T-helper 1 cell (primary cell): ENCODE results near the gene ATP9A.

Source experiments
- DNase-seq, 5 donors: peaks; one replicate each; pipeline ENCODE4 v3.0.0-alpha.2; 2012 to 2020

ATP9A gene

DNA sequence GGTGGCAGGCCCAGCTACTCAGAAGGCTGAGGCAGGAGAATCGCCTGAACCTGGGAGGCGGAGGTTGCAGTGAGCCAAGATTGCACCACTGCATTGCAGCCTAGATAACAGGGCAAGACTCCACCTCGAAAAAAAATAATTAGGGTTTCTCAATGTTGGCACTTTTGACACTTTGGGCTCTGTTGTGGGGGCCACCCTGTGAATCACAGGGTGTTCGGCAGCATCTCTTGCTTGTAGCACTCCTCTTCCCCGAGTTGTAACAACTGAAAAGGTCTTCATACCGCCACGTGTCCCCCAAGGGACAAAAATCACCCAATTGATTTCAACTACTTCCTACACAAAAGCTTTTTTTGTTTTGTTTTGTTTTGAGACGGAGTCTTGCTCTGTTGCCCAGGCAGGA lies 172.4 kb downstream of the ATP9A start:
- no peak for DNase-seq

DNA sequence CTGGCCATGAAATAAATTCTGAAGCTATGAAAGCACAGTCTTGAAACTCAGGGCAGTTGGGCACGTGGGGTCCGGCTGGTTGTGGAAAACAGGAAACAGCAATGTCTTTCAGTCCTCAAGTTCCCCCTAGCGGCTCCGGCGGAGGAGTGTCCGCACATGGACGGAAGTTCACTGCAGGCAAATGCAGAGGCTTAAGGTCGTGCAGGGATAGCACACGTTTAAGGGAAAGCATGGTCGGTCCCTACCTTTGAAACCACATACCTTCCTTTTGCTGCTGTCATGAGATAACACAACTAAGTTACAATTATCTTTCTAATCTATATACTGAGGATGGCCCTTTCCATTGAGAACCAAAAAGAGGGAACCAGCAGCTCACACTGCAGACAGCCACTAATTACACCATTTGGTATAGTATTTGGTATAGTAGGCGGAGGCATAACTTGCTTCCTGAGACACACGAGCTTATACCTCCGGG lies 173.1 kb downstream of the ATP9A start:
- peak; percentile 33 to 84 (median 58) for DNase-seq

DNA sequence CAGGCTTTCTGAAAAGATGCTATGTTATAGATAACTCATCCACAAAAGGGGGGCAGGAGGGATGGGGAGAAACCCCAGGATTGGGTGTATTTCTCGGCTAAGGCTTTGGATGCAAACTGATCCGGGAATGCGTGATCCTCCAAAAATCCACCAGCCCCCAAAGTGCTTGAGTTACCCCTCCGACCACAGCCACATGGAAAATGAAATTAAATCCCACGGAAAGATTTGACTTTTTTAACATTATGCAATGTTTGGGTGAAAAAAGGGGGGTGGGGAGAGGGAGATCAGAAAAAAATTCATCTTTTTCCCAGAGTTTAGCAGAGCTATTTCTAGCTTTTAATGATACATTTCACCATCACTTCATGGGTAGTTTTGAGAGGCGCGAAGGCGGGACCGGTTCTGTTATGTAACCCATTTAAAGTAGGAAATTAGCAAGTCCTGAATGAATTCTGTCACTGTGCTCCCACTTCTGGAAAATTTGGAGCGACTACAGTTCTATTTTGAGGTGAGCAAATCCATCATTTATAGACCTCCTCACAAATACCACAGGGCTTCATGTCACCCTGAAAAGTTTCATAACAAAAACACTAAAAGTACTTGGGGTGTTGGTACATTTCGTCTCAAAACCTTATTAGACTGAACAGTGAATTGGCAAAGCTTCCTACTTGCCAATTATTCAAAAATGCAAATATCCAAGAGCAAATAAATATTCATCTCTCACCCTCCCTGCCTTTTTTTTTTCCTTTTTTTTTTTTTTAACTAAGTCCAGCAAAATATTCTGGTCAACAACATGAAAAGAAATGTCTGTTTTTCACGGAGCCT lies 173.7 kb downstream of the ATP9A start:
- DNase-seq: no peak

DNA sequence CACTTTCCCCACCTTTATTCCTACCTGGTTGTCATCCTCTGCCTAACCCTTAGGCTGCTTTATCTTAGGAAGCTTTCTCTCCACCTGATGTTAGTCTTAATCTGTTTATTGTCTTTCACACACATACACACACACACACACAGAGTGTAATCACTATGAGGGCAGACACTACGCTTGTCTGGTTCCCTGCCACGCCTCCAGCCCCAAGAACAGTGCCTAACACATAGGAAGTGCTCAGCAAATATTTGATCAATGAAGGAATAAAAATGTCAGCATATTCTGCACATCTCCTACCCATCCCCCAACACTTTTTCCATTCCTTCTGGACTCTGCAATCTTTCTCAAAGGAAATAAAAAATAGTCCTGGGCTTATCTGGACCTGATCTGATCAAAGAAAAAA lies 174.6 kb downstream of the ATP9A start:
- no peak for DNase-seq

DNA sequence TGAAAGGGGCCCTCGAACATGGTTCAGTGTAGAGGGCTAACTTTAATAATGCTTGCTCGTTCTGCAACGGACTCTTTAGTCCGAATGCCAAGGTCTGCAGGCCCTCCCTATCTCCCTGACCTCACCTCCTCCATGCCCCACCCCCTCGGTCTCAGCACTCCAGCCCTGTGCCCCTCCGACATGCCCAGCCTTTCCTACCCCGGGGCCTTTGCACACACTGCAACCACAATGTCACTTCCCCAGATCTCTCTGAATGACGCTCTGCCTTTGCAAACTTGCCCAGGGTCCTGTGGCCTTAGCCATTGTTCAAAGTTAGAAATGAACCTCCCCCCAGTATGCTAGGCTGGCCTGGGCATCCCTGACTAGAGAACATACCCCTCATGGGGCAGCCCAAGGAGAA lies 175.6 kb downstream of the ATP9A start:
- DNase-seq: no peak

DNA sequence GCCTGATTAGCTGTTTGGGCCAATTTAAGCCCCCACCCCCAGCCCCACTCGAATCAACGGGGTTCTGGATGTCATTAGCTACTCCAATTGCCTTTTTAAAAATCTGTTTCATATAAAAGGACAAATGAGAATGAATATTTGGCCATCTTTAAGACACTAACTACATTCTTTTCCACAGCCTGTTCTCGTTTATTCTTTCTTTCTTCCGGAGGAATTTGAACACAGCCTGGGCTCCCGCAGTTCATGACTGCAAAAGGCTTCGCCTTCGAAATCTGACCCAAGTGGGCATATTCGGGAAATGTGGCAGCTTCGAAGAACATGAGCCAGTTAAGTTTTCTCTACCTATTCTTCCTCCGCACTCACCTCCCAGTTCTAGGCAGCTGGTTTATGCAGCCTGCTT lies 176.3 kb downstream of the ATP9A start:
- no peak for DNase-seq

DNA sequence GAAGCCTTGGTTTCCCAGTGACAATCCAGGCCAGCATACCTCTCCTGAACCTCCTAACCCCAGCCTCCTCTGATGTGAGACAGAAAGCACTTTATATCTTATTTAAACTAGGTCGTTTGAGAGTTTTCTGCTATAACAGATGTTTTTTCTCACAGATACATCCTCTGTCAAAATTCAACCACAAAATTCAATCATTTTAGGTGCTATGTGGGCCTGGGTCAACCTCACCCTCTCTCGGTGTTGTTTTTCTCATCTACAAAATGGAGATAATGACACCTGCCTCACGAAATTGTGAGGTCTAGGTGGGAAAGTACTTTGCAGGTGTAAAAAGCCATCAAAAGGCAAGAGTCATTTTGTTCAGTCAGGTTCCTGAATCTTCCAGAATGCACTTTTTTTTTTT lies 179.4 kb downstream of the ATP9A start:
- DNase-seq: no peak

DNA sequence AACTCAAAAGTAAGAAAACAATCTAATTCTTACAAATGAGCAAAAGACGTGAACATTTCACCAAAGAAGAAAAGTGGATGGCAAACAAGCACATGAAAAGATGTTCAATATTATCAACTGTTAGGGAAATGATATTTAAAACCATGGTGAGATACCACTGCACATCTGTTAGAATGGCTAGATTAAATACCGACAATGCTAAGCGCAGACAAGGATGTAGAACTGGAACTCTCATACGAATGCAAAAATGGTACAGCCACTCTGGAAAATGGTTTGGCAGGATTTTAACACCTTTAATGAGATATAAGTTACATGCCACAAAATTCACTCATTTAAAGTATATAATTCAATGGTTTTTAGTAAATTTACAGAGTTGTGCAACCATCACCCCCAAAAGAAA lies 181.0 kb downstream of the ATP9A start:
- no peak for DNase-seq

DNA sequence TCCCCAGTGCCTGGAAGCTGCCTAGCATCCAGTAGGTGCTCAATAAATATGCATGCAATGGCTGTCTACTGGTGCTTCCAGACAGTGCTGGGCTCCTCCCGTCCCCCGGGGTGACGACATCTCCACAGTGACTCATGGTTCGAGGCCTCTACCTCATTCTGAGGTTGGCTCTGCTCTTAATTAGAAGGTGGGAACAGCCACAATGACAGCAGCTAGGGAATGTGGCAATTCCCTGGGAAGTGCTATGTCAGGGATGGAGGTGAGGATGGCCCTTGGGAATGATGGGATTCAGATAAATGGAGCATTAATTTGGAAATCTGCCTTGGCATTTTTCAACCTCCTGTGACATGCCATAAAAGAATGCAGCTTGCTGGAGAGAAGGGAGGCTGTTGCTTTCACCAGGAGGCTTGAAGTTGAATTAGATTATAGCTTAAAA lies 182.2 kb downstream of the ATP9A start:
- DNase-seq: no peak

DNA sequence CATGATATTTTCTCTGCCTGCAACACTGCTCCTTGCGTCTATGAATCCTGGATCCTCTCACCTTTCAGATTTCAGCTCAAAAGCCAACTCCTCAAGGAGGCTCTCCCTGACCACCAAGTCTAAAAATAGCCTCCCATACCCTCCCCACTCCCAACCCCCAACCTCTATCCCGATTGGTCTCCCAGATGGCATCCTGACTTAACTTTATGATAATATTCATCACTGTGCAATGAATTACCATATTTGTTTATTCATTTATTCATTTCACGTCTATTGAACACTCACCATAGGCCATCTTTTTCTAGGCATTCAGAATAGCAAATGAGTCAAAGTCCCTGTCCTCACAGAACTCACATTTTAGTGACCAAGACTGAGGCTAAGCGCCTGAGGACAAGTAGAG lies 183.0 kb downstream of the ATP9A start:
- no peak for DNase-seq

DNA sequence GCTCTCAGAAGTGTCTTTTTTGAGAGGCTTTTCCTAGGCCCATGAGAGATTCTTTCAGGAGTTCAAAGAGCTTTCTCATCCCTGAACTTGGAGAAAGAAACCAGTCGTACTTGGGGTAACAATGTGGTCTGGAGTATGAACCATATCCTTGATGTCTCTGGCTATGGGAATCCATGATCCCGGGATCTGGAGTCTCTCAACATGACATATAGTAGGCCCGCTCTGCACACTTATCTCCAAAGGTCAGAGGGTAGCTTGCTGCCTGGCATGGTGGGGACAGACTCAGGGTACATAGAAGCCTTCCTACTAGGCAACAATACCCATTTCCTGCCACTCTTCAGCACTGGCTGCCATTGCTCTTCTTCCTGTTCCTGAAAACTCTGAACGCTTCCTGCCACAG lies 183.5 kb downstream of the ATP9A start:
- DNase-seq: no peak

DNA sequence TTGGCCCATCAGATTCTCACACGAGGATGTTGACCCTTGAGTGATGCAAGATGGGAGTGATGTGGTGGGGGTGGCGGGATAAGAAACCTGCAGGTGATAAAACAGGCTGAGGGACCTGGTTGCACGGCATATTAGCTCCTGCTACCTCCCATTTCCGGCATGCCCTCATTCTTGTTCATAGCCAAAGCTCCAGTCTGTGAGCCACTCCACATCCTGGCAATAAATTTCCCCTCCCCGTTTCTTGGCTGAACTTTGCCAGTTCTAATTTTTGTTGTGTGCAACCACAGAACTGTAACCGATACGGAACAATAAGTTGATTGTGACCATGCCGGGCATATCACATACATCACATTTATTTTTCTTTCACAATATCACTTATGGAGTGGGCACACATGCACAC lies 184.1 kb downstream of the ATP9A start:
- DNase-seq: no peak

DNA sequence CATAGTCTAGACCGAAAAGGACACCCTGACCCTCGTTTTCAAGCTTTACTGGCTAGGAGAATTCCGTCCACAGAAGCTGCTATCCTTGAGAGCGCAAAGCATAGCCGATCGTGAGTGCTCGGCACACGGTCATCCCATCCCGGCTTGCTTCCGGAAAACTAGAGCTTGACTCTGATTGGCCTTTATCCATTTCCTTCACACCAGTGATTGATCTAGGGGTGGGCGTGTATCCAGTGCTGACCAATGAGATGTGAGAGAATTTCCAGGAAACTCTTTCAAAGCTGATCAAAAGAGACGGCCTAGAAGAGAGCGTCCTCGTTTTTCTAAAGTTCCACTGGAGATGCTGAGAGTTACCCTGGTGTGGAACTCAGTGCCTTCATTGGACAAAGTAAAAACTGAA lies 184.7 kb downstream of the ATP9A start:
- no peak for DNase-seq

DNA sequence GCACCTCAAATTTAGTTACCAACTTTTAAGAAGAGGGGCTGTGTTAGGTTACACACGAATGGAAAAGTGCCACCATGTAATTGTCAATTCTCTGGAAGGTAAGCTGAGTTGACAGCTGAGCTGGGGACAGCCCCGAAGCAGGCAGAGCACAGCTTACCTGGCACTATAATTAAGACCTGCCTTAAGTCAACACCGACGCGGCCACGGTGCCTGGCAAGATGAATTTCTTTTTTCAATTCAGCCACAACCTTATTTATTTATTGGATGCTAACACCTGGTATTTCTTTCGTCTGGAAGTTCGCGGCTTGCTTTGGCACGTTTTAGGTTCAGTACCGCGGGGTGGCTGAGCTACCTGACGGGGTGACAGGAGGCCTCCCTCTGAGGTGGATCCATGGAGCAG lies 185.1 kb downstream of the ATP9A start:
- no peak for DNase-seq

DNA sequence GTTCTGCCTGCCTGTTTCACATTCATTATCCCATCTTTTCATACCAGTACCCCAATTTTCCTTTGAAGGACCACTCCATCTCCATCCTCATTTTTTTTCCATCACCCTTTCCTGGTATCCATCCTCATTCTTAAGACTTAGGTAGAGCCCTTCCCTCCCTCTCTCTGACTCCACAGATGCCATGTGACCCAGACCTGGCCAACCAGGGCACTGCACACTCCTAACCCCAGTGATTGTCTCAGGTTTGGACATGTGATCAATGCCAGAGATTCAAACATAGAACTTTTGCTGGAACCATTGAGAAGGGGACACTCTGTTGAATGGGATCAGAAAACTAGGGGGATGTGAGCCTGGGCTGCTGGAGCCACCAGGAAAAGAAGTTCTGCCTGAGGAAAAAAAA lies 186.6 kb downstream of the ATP9A start:
- DNase-seq: no peak

DNA sequence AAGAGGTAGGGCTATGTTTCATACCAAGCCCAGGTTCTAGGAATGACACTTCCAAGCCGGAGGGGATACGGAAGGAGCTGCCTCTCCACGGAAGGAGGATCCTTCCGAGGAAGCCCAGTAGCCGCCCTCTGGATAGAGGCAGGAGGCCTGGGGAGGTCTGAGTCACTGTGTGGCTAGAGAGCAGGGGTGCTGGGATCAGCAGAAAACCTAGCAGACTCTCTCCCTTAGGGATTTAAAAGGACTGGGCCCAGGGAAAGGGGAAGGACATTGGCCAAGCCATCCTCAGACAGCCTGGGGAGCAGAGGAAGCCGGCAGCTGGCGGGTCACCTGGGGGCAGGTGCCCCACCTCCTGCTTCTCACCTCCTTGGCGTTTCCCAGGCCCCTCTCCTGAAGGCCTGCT lies 189.1 kb downstream of the ATP9A start:
- DNase-seq: no peak

DNA sequence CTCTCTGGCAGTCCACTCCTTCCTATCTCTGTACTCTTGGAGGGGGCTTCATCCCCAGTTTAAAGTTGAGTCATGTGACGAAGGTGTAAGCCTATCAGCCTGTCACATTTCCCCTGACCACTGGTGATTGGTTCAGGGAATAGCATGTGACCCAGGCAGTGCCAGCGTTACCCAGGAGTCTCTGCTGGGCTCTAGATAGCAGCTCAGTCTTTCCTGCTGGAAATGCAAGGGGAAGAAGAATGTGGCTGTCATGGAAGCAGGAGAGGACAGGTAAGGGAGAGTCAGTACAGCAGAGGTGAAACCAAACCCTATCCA lies 190.1 kb downstream of the ATP9A start:
- DNase-seq: no peak

DNA sequence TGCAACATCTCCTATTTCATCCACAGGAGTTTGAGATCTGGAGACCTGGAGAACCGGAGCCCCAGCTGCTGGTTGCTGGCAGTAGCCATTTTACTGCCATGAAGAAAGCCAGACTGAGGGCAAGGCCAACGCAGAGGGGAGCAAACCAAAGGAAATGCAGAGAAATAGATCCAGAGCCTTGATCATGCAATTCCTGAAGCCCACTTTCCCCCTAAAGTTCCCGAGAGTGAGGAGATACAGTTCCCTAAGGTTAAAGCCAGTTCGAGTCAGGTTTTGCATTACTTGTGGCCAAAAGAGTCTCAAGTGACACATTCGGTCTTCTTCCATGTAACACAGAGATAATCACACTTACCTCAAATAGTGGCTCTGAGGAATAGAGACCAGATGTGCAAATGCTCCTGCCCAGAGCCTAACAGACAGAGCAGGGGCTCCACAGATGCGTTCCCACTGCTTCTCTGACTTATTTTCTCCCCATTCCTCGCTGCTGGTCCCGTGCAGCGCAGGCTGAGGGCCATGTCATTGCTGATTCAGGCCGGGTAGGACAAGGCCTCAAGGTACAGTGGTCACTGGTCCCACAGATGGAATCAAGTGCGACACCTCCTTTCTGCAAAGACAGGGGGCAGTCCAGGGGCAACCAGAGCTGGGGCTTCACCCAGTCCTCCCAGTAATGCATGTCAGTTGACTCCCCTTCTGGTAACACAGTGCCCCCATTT lies 190.6 kb downstream of the ATP9A start:
- no peak for DNase-seq

DNA sequence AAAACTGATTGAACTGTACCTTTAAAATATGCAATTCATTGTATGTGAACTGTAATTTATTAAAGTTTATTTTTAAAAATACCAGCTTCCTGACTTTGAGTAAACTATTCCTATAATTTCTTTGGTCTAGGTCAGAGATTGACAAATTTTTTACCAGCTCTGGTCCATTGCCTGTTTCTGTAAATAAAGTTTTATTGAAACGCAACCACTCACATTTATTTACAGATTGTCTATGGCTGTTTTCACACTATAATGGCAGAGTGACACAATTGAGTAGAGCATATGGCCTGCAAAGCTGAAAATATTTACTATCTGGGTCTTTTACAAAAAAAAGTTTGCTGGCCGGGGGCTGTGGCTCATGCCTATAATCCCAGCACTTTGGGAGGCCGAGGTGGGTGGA lies 192.7 kb downstream of the ATP9A start:
- DNase-seq: no peak

DNA sequence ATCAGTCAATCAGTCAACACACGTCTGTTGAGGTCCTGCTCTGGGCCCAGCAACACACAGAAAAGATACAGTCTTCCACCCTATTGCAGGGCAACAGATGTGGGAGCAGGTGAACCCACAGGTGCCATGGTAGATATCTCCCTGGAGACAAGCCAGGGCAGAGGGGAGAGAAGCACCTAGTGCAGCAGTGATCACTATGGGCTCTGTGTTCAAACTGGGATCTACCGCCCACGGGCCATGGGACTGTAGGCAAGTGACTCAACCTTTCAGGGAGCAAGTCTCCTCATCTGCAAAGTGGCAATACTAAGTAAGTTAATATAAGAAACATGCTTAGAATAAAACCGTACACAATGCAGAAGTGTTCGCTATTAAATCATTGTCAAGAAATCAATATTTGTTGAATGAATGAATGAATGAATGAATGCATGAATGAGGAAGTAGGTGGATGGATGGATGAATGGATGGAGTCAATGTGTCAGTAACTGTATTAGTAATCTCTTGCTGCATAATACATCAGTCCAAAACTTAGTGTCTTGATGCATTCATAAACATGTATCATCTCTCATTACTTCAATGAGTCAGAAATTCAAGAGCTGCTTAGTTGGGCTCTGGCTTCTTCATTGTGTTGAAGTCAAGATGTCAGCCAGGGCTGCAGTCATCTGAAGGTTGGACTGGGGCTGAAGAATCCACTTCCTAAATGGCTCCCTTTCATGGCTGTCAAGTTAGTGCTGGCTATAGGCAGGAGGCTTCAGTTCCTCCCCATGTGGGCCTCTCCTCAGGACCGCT lies 193.7 kb downstream of the ATP9A start:
- DNase-seq: no peak

DNA sequence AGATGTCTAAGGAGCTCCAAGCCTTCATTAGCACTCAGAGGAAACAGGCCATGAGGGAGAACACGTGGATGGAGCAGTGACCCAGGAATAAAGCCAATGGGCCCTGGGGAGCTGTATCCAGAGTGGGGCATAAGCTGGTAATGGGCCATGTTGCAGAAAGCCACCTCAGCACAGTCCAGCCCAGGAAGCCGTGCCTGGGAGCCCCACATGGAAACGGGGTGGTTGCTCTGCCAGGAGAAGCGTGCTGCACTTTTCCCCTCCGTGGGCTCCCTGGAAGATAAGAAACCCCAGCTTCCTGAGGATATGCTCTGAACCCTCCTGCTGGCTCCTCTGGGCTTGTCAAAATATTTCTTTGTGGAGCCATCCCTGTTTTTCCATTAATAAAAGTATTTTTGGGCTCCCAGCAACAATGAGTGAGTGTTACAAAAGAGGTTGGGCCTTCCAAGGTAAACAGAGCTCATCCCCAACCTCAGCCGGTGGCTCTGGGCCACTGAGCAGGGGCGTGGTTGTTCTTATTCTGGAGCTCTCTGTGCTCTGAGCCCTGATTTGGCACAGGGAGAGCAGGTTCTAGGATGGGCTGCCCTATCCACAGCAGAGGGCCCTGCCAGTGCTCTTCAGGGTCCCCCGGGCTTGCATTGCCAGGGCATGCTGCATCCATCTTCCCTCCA lies 194.5 kb downstream of the ATP9A start:
- no peak for DNase-seq

DNA sequence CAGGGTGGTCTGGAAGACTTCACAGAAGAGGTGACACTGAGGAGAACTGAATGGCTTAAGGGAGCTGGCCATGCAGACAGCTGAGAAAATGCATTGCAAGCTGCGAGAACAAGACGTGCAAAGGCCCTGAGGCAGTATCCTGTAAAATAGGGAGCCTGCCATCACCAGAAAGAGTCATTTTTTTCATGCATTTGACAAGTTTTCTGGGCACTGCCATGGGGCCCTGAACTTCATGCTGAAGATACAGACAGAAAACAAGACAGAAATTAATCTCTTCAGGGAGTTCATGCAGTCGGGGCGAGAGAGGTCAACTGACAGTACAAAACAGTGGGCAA lies 196.8 kb downstream of the ATP9A start:
- no peak for DNase-seq

DNA sequence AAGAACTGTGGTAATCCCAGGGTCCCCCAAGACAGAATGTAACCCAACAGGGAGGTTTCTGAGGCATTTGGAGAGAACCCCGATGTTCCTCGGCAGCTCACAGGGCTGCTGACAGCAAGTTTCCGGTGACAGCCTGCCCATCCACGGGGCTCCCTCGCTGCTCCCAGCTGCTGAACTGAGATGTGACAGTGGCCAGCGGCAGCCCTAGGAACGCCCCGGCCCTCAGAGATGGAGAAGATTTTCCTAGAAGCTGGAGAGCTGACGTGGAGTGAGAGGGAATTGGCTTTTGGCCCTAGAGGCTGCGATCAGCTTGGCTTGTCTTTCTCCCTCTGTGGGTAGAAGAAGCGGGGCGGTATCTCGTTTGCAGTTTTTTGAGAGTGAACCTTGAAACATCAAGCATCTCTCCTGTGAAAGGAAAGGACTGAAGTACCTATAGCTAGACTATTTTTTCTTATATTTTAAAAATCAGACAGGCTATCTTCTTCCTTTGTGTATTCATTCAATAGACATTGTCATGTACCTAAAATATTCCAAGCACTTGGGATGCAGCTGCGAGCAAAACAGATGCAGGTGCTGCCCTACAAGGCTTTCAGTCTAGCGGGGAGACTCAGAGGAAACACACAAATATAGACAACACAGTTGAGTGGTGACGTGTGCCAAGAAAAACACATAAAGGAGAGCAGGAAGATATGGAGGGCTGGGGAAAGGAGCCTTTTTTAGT lies 197.3 kb downstream of the ATP9A start:
- no peak for DNase-seq
